Cardiac fibroblast (primary cell): ENCODE results near the gene PSME4.

Experiments
- DNase-seq, 2 donors: peaks; one replicate each; pipeline versions ENCODE4 v3.0.0 to v3.0.0-alpha.2; 2010; ENCODE audit warnings: low read depth in 2 of 2
- H3K4me3 ChIP-seq, 2 donors: replicated peaks in 1 of 2; 1 replicate in 1 of 2; 2 replicates in 1 of 2; pipeline ENCODE4 v1.5.1; 2011; ENCODE audit warnings: low read depth in 2 of 2, low read length in 2 of 2, mild to moderate bottlenecking in 2 of 2, moderate library complexity in 1 of 2
- TF ChIP-seq, protein P1 (sequence below): IDR thresholded peaks from one replicate; pipeline ENCODE4 v1.5.1; 2011; ENCODE audit warnings: low read depth, mild to moderate bottlenecking, low read length, inconsistent platforms

Gene PSME4

DNA sequence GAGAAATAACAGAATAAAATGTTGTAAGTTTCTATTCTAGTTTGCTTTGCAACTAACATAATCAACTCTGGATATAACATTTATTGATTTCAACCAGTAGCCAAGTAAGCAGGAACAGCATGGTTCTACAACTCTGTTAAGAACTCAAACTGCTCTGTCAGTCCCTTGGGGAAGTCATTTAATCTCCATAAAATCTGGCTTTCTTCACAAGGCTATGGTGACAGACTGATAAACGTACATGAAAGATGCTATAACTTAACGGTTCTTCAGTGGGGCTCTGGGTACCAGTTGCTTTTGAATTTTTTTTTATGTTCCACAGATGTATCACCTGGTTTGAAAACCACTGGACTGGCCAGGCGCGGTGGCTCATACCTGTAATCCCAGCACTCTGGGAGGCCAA, 10.3 kb downstream of the PSME4 start:
- TF ChIP-seq, protein P1, sequence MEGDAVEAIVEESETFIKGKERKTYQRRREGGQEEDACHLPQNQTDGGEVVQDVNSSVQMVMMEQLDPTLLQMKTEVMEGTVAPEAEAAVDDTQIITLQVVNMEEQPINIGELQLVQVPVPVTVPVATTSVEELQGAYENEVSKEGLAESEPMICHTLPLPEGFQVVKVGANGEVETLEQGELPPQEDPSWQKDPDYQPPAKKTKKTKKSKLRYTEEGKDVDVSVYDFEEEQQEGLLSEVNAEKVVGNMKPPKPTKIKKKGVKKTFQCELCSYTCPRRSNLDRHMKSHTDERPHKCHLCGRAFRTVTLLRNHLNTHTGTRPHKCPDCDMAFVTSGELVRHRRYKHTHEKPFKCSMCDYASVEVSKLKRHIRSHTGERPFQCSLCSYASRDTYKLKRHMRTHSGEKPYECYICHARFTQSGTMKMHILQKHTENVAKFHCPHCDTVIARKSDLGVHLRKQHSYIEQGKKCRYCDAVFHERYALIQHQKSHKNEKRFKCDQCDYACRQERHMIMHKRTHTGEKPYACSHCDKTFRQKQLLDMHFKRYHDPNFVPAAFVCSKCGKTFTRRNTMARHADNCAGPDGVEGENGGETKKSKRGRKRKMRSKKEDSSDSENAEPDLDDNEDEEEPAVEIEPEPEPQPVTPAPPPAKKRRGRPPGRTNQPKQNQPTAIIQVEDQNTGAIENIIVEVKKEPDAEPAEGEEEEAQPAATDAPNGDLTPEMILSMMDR, result no peak
- no peak for DNase-seq
- no peak overlapping the region for H3K4me3 ChIP-seq

DNA sequence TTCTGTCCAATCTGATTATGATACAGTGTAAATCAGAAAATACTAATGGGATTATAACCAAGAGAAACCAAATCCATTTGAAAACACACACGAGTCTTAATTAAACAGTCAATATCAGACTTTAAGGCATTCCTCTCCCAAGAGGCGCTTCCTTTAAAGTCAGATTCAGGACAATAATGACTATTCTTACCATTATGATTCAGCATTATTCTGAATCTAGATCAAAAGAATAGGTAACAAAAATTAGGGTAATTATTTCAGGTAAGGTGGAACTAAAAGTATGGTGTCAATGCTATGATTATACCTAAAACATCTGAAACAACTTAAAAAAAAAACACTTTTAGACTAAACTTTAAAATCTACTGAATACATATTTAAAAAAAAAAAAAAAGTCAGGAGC, 12.3 kb downstream of the PSME4 start:
- DNase-seq, result no peak
- H3K4me3 ChIP-seq, result no peak overlapping the region
- TF ChIP-seq, protein P1, result no peak

DNA sequence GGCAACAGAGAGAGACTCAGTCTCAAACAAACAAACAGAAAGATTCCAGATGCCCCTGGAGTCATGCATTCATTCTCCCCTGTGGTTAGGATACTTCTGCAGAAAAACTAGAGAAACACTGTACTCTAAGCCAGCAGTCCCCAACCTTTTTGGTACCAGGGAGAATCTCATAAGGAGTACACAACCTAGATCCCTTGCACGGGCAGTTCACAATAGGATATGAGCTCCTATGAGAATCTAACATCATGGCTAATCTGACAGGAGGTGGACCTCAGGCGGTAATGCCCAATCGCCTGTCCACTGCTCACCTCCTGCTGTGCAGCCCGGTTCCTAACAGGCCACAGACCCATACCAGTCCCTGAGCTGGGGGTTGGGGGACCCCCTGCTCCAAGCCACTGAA, 18.3 kb downstream of the PSME4 start:
- no peak for DNase-seq
- H3K4me3 ChIP-seq, result no peak overlapping the region
- TF ChIP-seq, protein P1, result no peak

DNA sequence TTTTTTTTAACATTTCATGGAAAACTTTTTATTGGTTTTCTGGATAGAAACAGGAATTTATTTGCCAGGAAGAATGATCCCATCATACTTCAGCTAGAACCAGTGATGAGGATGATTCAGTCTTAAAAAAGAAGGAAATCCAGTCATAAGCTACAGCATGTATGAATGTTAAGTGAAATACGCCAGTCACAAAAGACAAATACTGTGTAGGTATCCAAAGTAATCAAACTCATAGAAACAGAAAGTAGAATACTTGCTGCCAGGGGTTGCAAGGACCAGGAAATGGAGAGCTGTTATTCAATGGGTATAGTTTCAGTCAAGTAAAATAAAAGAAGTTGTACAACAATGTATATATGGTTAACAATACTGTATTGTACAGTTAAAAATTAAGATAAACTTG, 21.3 kb downstream of the PSME4 start:
- DNase-seq, result peak in 1 of 2 donors; percentile 45
- H3K4me3 ChIP-seq, result no peak overlapping the region
- TF ChIP-seq, protein P1, result no peak

DNA sequence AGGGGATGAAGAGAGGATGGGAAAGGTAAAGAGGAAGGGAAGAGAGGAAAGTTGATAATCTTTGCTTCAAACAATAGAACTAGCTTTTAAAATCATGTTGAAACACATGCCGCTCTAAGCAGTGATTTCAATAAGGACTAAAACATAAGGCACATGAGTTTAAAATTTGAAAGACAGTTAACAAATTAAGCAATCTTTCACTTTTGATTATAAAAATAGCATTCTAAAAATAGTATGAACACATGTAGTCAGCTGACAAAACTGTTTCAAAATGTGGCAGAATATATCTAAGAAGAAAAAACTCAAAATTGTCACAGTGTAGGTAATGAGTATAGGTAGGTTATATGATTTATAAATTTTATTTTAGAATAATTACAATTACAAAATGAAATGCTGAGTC, 25.3 kb downstream of the PSME4 start:
- TF ChIP-seq, protein P1, result no peak
- no peak overlapping the region for H3K4me3 ChIP-seq
- no peak for DNase-seq

DNA sequence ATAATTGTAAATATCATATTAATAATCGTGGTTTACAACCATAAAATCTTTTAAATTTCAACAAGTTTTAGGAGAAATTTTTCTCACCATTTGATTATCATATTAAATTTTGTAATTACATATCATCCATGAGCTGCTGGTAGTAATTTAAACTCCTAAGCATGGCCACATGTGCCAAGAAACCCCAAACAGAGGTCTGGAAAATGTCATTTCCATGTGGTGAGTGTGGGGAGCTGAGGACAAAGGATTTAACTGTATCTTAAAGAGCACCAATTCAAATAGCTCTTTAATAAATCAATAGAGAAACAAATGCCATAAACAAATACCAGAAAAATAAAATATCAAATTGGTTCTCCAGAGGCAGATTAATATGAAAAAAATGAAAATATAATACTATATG, 26.3 kb downstream of the PSME4 start:
- H3K4me3 ChIP-seq, result no peak overlapping the region
- no peak for DNase-seq
- TF ChIP-seq, protein P1, result no peak

DNA sequence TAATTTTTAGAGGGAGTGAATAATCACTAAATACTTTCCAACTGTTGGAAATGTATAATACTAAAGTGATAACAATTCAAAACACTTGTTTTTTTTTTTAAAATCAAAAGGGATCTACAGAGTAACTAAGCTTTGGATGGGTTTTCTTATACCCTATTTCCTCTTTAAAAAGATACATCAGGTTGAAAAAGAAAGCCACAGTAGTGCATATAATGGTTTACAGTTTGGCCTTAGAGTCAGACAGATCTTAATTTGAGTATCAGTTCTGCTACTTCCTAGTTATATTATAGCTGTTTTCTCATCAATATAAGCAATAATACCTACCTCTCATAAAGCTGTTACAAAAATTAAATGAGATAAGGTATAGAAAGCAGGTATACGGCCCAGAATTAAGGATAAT, 28.5 kb downstream of the PSME4 start:
- DNase-seq, result no peak
- TF ChIP-seq, protein P1, result no peak
- no peak overlapping the region for H3K4me3 ChIP-seq
